ENCODE data around the gene RAD18. TPM values are rescaled to one million over a fixed set of nuclear protein-coding genes. Genes with fewer than 3 reads are reported as not detected.

Gene RAD18
- total and polyA plus RNA-seq, 3 experiments from 2014 or later, result 8.9 to 43.3 (median 38.5) TPM

DNA sequence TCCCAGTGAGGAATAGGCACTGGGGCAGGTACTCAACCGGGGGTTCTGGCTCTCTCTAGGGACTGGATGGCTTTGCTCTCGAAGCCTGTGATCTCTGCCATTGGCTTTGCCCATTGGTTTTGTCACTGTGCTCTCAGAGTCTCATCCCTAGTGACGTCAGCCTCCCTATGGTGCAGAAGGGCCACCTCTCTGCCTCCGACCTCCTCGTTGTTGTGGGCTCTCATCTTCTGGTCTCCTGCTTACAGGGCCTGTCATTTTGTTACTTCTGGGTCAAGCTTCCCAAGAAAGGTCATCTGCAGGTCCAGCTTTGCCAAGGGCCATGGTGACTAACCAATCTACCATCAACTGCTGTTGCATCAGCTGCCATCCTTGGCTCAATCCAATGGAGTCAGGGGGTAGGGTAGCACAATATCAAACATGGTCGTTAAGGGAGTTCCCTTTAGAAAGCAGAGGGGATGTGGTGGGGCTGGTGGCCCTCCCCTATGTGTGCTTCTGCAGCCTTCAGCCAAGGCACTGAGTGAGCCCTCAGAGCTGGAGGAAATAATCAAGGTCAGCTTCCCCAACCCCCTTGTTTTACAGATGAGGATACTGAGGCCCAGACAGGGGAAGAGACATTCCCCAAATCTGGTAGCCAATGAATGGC is 13.4 kb upstream of the RAD18 start:
- no peak overlapping the region for H3K4me3 ChIP-seq (ENCODE audit: low read length)
- no peaks in the 10 kb centered on the region for H3K9me3 ChIP-seq (ENCODE audit: low read length)
- POLR2A ChIA-PET, result no interaction called here
- H3K36me3 ChIP-seq (ENCODE audit: insufficient read depth, low read length), result no peaks in the 10 kb centered on the region
- Mint-ChIP-seq H3K36me3 (peaks cover 0 to 4% (median 0%) of the 10 kb centered on the region in 3 donors), H3K4me3 (no peak overlapping the region), H3K27ac (no peak overlapping the region), H3K4me1 (no peaks in the 10 kb centered on the region), H3K9me3 (peaks cover 0 to 9% (median 7%) of the 10 kb centered on the region in 5 donors), H3K27me3 (peaks cover 16 to 40% of the 10 kb centered on the region in 2 donors)
- H3K4me1 ChIP-seq (ENCODE audit: insufficient read depth, low read length), result no peaks in the 10 kb centered on the region
- H3K27me3 ChIP-seq (ENCODE audit: insufficient read depth, low read length, poor library complexity, severe bottlenecking), result peaks cover 25% of the 10 kb centered on the region
- no peak for DNase-seq
- H3K27ac ChIP-seq (ENCODE audit: low read depth, low read length), result no peak overlapping the region
- CTCF ChIA-PET, result interaction anchor here (1.8 kb wide), 1 partner anchor 326 kb away, joined by 6 read pairs; no protein-coding TSS in a partner anchor

DNA sequence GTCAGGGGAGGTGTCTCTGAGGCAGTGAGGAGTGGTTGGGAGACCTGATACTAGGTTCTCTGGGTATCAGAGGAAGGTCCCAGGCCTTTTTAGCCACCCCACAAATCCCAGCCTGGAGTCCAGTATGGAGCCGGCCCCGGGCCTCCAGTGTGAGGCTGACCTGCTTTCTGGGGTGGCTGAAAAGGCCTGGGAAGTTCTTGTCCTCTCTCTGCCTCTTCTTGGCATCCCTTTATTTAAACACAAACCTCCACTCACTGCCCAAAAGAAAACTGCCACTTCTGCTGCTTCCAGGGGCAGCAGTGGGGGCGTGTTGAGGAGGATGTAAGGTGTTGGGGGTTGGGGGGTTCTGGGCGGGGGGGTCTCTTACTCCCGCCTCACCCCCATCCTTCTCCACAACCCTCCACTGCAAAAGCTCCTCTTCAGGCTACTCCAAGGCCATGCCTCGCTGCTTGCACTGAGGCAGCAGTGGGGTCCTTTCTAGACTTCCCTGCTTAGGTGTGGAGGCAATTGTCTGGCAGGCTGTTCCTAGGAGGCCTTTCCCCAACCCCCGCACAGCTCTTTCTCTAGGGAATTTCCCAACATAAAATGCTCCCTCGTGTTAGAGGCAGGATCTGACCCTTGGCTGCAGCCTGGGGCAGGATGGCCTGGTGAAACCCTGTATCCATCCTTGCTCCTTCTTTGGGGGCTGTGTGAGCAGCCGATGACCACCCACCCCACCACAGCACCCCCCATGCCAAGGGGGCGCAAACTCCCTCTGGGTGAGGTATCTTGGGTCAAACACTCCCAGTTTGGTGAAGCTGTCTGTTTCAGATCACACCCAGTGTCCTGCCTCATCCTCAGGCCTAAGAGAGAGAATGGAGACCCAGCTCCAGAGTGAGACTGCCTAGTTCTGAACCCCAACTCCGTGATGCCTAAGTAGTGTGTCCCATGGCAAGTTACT is 12.1 kb upstream of the RAD18 start:
- H3K9me3 ChIP-seq (ENCODE audit: low read length), result no peaks in the 10 kb centered on the region
- H3K4me3 ChIP-seq (ENCODE audit: low read length), result no peak overlapping the region
- Mint-ChIP-seq H3K9me3 (peaks cover 0 to 9% (median 7%) of the 10 kb centered on the region in 5 donors), H3K27me3 (peaks cover 12 to 28% of the 10 kb centered on the region in 2 donors), H3K4me3 (no peak overlapping the region), H3K4me1 (peaks cover 5 to 6% (median 5%) of the 10 kb centered on the region in 3 donors), H3K36me3 (peaks cover 0 to 4% (median 0%) of the 10 kb centered on the region in 3 donors), H3K27ac (no peak overlapping the region)
- ChIA-PET CTCF (interaction anchor here (1.0 to 6.2 kb wide), 3 partner anchors 13 to 327 kb away, joined by 3 to 87 read pairs (median 6); no protein-coding TSS in a partner anchor), POLR2A (no interaction called here)
- no peaks in the 10 kb centered on the region for H3K36me3 ChIP-seq (ENCODE audit: insufficient read depth, low read length)
- peaks cover 4% of the 10 kb centered on the region for H3K4me1 ChIP-seq (ENCODE audit: insufficient read depth, low read length)
- no peak for DNase-seq
- peaks cover 25% of the 10 kb centered on the region for H3K27me3 ChIP-seq (ENCODE audit: insufficient read depth, low read length, poor library complexity, severe bottlenecking)
- H3K27ac ChIP-seq (ENCODE audit: low read depth, low read length), result no peak overlapping the region

DNA sequence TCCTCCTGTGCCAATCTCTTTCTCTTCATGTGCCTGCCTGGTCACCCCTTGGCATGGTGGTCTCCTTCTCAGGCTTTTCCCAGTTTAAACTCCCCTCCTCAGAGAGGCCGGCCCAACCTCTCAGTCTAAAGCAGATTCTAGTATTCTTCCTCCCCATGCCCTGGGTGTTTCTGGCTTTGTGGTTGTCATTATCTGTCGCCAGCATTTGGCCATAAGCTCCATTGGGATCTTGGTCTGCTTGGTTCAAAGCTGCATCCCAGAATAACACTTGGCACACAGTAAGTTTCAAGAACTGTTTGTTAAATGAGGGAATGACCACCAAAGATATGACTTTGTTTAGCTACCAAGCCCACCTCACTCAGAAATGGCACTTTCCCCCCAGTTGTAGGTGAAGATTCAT is 11.2 kb upstream of the RAD18 start:
- no peak for DNase-seq
- Histone ChIP-seq H3K4me1 (ENCODE audit: insufficient read depth, low read length) (peaks cover 4% of the 10 kb centered on the region), H3K9me3 (ENCODE audit: low read length) (no peaks in the 10 kb centered on the region), H3K36me3 (ENCODE audit: insufficient read depth, low read length) (no peaks in the 10 kb centered on the region), H3K27ac (ENCODE audit: low read depth, low read length) (no peak overlapping the region), H3K4me3 (ENCODE audit: low read length) (no peak overlapping the region), H3K27me3 (ENCODE audit: insufficient read depth, low read length, poor library complexity, severe bottlenecking) (peaks cover 18% of the 10 kb centered on the region)
- Mint-ChIP-seq H3K4me1 (peaks cover 5 to 6% (median 5%) of the 10 kb centered on the region in 3 donors), H3K4me3 (no peak overlapping the region), H3K27ac (no peak overlapping the region), H3K36me3 (no peaks in the 10 kb centered on the region), H3K9me3 (peaks cover 0 to 3% (median 3%) of the 10 kb centered on the region in 5 donors), H3K27me3 (peaks cover 7 to 21% of the 10 kb centered on the region in 2 donors)
- POLR2A ChIA-PET, result no interaction called here
- CTCF ChIA-PET, result interaction anchor here (1.0 to 6.2 kb wide), 2 partner anchors 14 to 328 kb away, joined by 3 to 87 read pairs; no protein-coding TSS in a partner anchor

DNA sequence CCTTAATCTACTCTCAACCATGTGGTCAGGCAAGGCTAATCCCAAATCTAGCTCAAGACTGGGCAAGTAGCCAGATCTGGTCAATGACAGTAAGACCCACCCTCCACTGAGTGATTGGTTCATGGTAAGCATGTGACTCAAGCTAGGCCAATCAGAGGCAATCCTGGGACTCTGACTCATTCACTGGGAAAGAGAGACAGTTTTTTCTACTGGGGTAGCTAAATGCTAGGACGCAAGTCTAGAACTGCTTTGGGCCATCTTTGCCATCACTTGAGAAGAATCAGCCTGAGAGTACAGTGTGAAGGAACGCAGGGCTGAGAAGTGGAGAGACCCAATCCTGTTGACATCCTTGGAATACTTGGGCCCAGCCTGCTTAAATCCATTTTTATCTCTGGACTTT is 9.4 kb upstream of the RAD18 start:
- no peaks in the 10 kb centered on the region for H3K36me3 Mint-ChIP-seq
- H3K9me3 ChIP-seq (ENCODE audit: low read length), result no peaks in the 10 kb centered on the region
- peaks cover 5 to 6% (median 5%) of the 10 kb centered on the region in 3 donors for H3K4me1 Mint-ChIP-seq
- H3K27ac ChIP-seq (ENCODE audit: low read depth, low read length), result no peak overlapping the region
- H3K4me1 ChIP-seq (ENCODE audit: insufficient read depth, low read length), result peaks cover 4% of the 10 kb centered on the region
- POLR2A ChIA-PET, result no interaction called here
- H3K9me3 Mint-ChIP-seq, result no peaks in the 10 kb centered on the region
- H3K27ac Mint-ChIP-seq, result no peak overlapping the region
- H3K27me3 Mint-ChIP-seq, result peaks cover 9 to 22% of the 10 kb centered on the region in 2 donors
- DNase-seq, result no peak
- H3K36me3 ChIP-seq (ENCODE audit: insufficient read depth, low read length), result no peaks in the 10 kb centered on the region
- H3K27me3 ChIP-seq (ENCODE audit: insufficient read depth, low read length, poor library complexity, severe bottlenecking), result peaks cover 9% of the 10 kb centered on the region
- no peak overlapping the region for H3K4me3 Mint-ChIP-seq
- CTCF ChIA-PET, result interaction anchor here (0.9 to 6.2 kb wide), 3 partner anchors 22 to 330 kb away, joined by 3 to 87 read pairs (median 8); no protein-coding TSS in a partner anchor
- H3K4me3 ChIP-seq (ENCODE audit: low read length), result no peak overlapping the region

DNA sequence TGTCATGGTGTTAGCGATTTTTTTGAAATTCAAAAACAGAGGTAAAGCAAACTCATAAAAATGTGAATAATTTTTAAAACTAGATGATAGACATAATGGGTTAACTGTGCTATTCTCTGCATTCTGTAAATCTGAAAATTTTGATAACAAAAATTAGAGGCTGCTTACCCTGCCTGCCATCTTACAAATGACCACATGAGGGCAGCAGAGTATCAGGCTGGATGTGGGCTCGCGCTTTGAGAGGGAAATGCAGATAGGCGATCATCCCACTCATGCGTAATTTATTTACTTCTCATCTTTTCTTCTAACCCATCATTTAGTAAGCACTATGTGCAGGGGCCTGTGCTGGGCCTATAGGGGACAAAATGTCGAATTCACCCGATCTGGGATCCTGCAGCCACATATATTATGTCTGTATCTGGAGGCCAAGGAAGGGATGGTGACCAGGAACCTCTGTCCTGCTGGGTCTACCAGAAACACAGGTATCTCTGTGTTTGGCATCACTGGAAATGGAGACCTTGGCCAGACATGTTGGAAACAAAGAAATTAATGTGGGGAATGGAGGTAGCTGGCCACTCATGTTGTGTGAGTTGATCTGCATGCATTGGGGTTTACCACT is 7.8 kb upstream of the RAD18 start:
- H3K9me3 Mint-ChIP-seq, result no peaks in the 10 kb centered on the region
- peak overlapping the region in 2 of 7 donors; percentile 6 to 44 for H3K4me3 Mint-ChIP-seq
- H3K4me1 Mint-ChIP-seq, result peaks cover 5 to 6% (median 5%) of the 10 kb centered on the region in 3 donors
- peak overlapping the region in 1 of 8 donors; percentile 61 for H3K27ac Mint-ChIP-seq
- ChIA-PET CTCF (interaction anchor here (0.6 to 6.2 kb wide), 5 partner anchors 10 to 455 kb away, joined by 3 to 87 read pairs (median 5); no protein-coding TSS in a partner anchor), POLR2A (no interaction called here)
- no peaks in the 10 kb centered on the region for H3K9me3 ChIP-seq (ENCODE audit: low read length)
- no peaks in the 10 kb centered on the region for H3K36me3 ChIP-seq (ENCODE audit: insufficient read depth, low read length)
- no peaks in the 10 kb centered on the region for H3K27me3 ChIP-seq (ENCODE audit: insufficient read depth, low read length, poor library complexity, severe bottlenecking)
- peak; percentile 53 to 80 (median 61) for DNase-seq
- H3K36me3 Mint-ChIP-seq, result no peaks in the 10 kb centered on the region
- no peak overlapping the region for H3K27ac ChIP-seq (ENCODE audit: low read depth, low read length)
- peaks cover 4% of the 10 kb centered on the region for H3K4me1 ChIP-seq (ENCODE audit: insufficient read depth, low read length)
- H3K4me3 ChIP-seq (ENCODE audit: low read length), result no peak overlapping the region
- peaks cover 12 to 17% of the 10 kb centered on the region in 2 donors for H3K27me3 Mint-ChIP-seq

DNA sequence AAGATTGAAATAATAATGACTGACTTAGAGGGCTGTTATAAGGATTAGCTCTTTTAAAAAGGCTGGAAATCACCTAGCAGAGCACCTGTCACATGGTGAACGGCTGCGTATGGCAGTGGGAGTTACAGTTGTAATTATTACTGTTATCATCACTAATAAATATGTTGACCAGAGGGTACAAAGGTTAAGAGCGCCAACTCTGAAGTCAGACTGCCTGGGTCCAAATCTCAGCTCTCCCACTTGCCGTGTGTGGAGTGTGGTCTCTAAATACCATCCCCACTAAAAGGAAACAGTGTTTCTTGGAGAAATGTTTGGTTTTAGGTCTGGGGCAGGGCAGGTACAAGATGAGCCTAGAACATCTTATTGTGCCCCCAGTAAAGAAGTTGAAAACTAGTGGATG is 6.0 kb upstream of the RAD18 start:
- no peaks in the 10 kb centered on the region for H3K36me3 ChIP-seq (ENCODE audit: insufficient read depth, low read length)
- ChIA-PET CTCF (interaction anchor here (1.7 to 6.2 kb wide), 2 partner anchors 11 to 333 kb away, joined by 6 to 87 read pairs; no protein-coding TSS in a partner anchor), POLR2A (interaction anchor here (0.6 kb wide), 1 partner anchor 620 kb away, joined by 4 read pairs; no protein-coding TSS in a partner anchor)
- no peaks in the 10 kb centered on the region for H3K27me3 ChIP-seq (ENCODE audit: insufficient read depth, low read length, poor library complexity, severe bottlenecking)
- no peaks in the 10 kb centered on the region for H3K9me3 Mint-ChIP-seq
- H3K36me3 Mint-ChIP-seq, result no peaks in the 10 kb centered on the region
- H3K4me1 Mint-ChIP-seq, result peaks cover 5 to 6% (median 6%) of the 10 kb centered on the region in 3 donors
- peaks cover 12 to 13% of the 10 kb centered on the region in 2 donors for H3K27me3 Mint-ChIP-seq
- no peak overlapping the region for H3K27ac Mint-ChIP-seq
- no peak for DNase-seq
- H3K4me3 Mint-ChIP-seq, result no peak overlapping the region
- peaks cover 4% of the 10 kb centered on the region for H3K4me1 ChIP-seq (ENCODE audit: insufficient read depth, low read length)
- no peak overlapping the region for H3K27ac ChIP-seq (ENCODE audit: low read depth, low read length)
- no peak overlapping the region for H3K4me3 ChIP-seq (ENCODE audit: low read length)
- no peaks in the 10 kb centered on the region for H3K9me3 ChIP-seq (ENCODE audit: low read length)

DNA sequence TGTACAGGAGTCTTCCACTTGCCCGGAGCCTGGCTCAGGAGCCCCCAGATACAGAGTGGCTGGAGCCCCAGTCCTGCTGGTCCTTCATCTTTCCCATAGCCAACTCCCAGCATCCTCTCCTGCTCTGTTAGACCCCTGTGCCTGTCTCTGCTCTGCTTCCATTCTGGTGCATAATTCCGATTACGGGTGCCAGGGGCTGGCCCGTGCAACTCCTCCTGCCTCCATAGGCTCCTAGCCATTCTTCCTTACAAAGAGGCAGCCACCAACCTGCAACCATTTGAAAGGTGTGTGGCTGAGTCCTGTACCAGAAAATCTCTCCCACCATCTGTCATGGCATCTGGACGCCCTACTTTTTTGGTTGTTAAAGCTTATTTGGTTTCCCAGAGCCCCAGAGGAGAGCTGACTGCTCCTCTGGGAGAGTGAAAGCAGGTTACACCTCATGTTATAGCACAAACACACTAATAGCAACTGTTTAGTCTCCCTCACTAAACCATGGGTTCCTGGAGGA is 5.2 kb upstream of the RAD18 start:
- POLR2A ChIA-PET, result no interaction called here
- Histone ChIP-seq H3K27ac (ENCODE audit: low read depth, low read length) (no peak overlapping the region), H3K4me3 (ENCODE audit: low read length) (no peak overlapping the region), H3K36me3 (ENCODE audit: insufficient read depth, low read length) (no peaks in the 10 kb centered on the region), H3K9me3 (ENCODE audit: low read length) (no peaks in the 10 kb centered on the region), H3K27me3 (ENCODE audit: insufficient read depth, low read length, poor library complexity, severe bottlenecking) (no peaks in the 10 kb centered on the region), H3K4me1 (ENCODE audit: insufficient read depth, low read length) (peaks cover 10% of the 10 kb centered on the region)
- peaks cover 13 to 15% of the 10 kb centered on the region in 2 donors for H3K27me3 Mint-ChIP-seq
- peak overlapping the region in 1 of 7 donors; percentile 3 for H3K4me3 Mint-ChIP-seq
- H3K36me3 Mint-ChIP-seq, result peaks cover 0 to under 1% (median 0%) of the 10 kb centered on the region in 3 donors
- peaks cover 12 to 14% (median 14%) of the 10 kb centered on the region in 3 donors for H3K4me1 Mint-ChIP-seq
- no peak overlapping the region for H3K27ac Mint-ChIP-seq
- no peak for DNase-seq
- H3K9me3 Mint-ChIP-seq, result no peaks in the 10 kb centered on the region
- CTCF ChIA-PET, result interaction anchor here (1.7 kb wide), 1 partner anchor 12 kb away, joined by 6 read pairs; no protein-coding TSS in a partner anchor
